GM12801 (cell line): ENCODE data around the gene CHD6.

ENCODE experiments used
- CTCF ChIP-seq: IDR thresholded peaks from one replicate; pipeline ENCODE4 v1.5.1; 2011; ENCODE audit warnings: control low read depth; ENCODE audit not compliant: insufficient read length; ENCODE audit errors: extremely low read depth

The CHD6 gene

GRCh38 chr20:41469868-41470267 is 148.3 kb downstream of the CHD6 start:
- TF ChIP-seq CTCF, result no peak

- TF ChIP-seq CTCF, result no peak
Measured at GRCh38 chr20:41468994-41469600, 149.1 kb downstream of the CHD6 start.

- TF ChIP-seq CTCF, result no peak
Measured at GRCh38 chr20:41467690-41468089, 150.5 kb downstream of the CHD6 start.

GRCh38 chr20:41467220-41467619 is 151.0 kb downstream of the CHD6 start:
- TF ChIP-seq CTCF, result no peak

- no peak for TF ChIP-seq CTCF
Measured at GRCh38 chr20:41463567-41463966, 154.6 kb downstream of the CHD6 start.

- no peak for TF ChIP-seq CTCF
Measured at GRCh38 chr20:41462372-41463161, 155.6 kb downstream of the CHD6 start.

- TF ChIP-seq CTCF, result no peak
Measured at GRCh38 chr20:41458761-41459160, 159.4 kb downstream of the CHD6 start.
